ENCODE data around the gene AVP.

Gene AVP

GRCh38 chr20:3046677-3047462, 37.7 kb downstream of the AVP start:
- Histone ChIP-seq H3K9me3 (no peaks in the 10 kb centered on the region), H3K27me3 (no peaks in the 10 kb centered on the region), H3K4me1 (no peaks in the 10 kb centered on the region), H3K36me3 (peaks cover 4% of the 10 kb centered on the region), H3K4me3 (ENCODE audit: low read depth, low read length) (peak overlapping the region; percentile 71)
- no peak for TF ChIP-seq CTCF (IDR thresholded peaks at IDR 0.05; ENCODE audit: low read depth, low read length)
- DNase-seq: no peak

- Histone ChIP-seq H3K27me3 (no peaks in the 10 kb centered on the region), H3K36me3 (peaks cover 4% of the 10 kb centered on the region), H3K4me1 (no peaks in the 10 kb centered on the region), H3K9me3 (no peaks in the 10 kb centered on the region), H3K4me3 (ENCODE audit: low read depth, low read length) (peak within 1 kb of the TSS; percentile 71)
- TF ChIP-seq CTCF (IDR thresholded peaks at IDR 0.05; ENCODE audit: low read depth, low read length): no peak
- DNase-seq: peak; percentile 85
Observed at GRCh38 chr20:3045816-3046676, 38.5 kb downstream of the AVP start, which contains the start of gene MRPS26. Gene MRPS26, plus strand, starts transcription at chr20:3046052. Its CDS starts 17 bp downstream, at chr20:3046069.

GRCh38 chr20:3045042-3045815, 39.3 kb downstream of the AVP start:
- no peaks in the 10 kb centered on the region for H3K9me3 ChIP-seq
- H3K4me3 ChIP-seq (ENCODE audit: low read depth, low read length): peak overlapping the region; percentile 71
- H3K4me1 ChIP-seq: no peaks in the 10 kb centered on the region
- H3K27me3 ChIP-seq: no peaks in the 10 kb centered on the region
- DNase-seq: peak; percentile 71
- peaks cover 4% of the 10 kb centered on the region for H3K36me3 ChIP-seq
- no peak for TF ChIP-seq CTCF (IDR thresholded peaks at IDR 0.05; ENCODE audit: low read depth, low read length)

- no peak for DNase-seq
- Histone ChIP-seq H3K27me3 (no peaks in the 10 kb centered on the region), H3K36me3 (peaks cover 4% of the 10 kb centered on the region), H3K4me3 (ENCODE audit: low read depth, low read length) (no peak overlapping the region), H3K4me1 (no peaks in the 10 kb centered on the region), H3K9me3 (no peaks in the 10 kb centered on the region)
- no peak for TF ChIP-seq CTCF (IDR thresholded peaks at IDR 0.05; ENCODE audit: low read depth, low read length)
Observed at GRCh38 chr20:3044336-3044965, 40.1 kb downstream of the AVP start.

GRCh38 chr20:3043322-3043721, 41.2 kb downstream of the AVP start, which contains the start of gene GNRH2:
Gene GNRH2, plus strand, starts transcription at chr20:3043622. Its CDS starts 793 bp downstream, at chr20:3044415.
- no peak for DNase-seq
- no peaks in the 10 kb centered on the region for H3K27me3 ChIP-seq
- no peak for TF ChIP-seq CTCF (IDR thresholded peaks at IDR 0.05; ENCODE audit: low read depth, low read length)
- H3K36me3 ChIP-seq: peaks cover 4% of the 10 kb centered on the region
- H3K4me3 ChIP-seq (ENCODE audit: low read depth, low read length): no peak within 1 kb of the TSS
- H3K4me1 ChIP-seq: no peaks in the 10 kb centered on the region
- H3K9me3 ChIP-seq: no peaks in the 10 kb centered on the region

Data from BE2C (cell line).